Measurements from ENCODE around the gene RAB17. TPM values are rescaled to one million over a fixed set of nuclear protein-coding genes. Genes with fewer than 3 reads are reported as not detected.

RAB17 gene
- total RNA-seq, 3 donors from 2014 or later (not counting 1 experiment from before 2014, with no cell fraction given) = not detected

GRCh38 chr2:237583385-237584295 lies 6.9 kb downstream of the RAB17 start:
- Histone ChIP-seq H3K4me1 (ENCODE audit: control insufficient read depth, insufficient read depth, low read length) (no peaks in the 10 kb centered on the region), H3K4me3 (ENCODE audit: low read length) (no peak overlapping the region), H3K27me3 (ENCODE audit: control insufficient read depth, insufficient read depth, low read length) (no peaks in the 10 kb centered on the region), H3K27ac (ENCODE audit: low read length) (no peak overlapping the region), H3K9me3 (ENCODE audit: control insufficient read depth, insufficient read depth, low read length) (no peaks in the 10 kb centered on the region), H3K36me3 (ENCODE audit: control insufficient read depth, insufficient read depth, low read length) (no peaks in the 10 kb centered on the region)
- Mint-ChIP-seq H3K4me3 (no peak overlapping the region), H3K27ac (no peak overlapping the region), H3K9me3 (no peaks in the 10 kb centered on the region), H3K36me3 (no peaks in the 10 kb centered on the region), H3K4me1 (no peaks in the 10 kb centered on the region), H3K27me3 (ENCODE audit: low read depth in 2 of 2) (peaks cover 0 to 10% of the 10 kb centered on the region in 2 donors)
- no peak for ATAC-seq
- no peak for DNase-seq
- WGBS (ENCODE audit: insufficient coverage) = 88% methylated on average over 16 of the region's 19 CpGs
- intact Hi-C loops (cut with micrococcal nuclease) = no loop called here
- no peak for TF ChIP-seq CTCF (IDR thresholded peaks at IDR 0.05)

GRCh38 chr2:237581751-237582746 lies 8.5 kb downstream of the RAB17 start:
- no peak overlapping the region for H3K4me3 Mint-ChIP-seq
- no peak overlapping the region for H3K27ac ChIP-seq (ENCODE audit: low read length)
- no peaks in the 10 kb centered on the region for H3K9me3 Mint-ChIP-seq
- no peaks in the 10 kb centered on the region for H3K27me3 ChIP-seq (ENCODE audit: control insufficient read depth, insufficient read depth, low read length)
- WGBS (ENCODE audit: insufficient coverage) = 70% methylated on average over 25 of the region's 25 CpGs
- H3K4me1 Mint-ChIP-seq = no peaks in the 10 kb centered on the region
- H3K27me3 Mint-ChIP-seq (ENCODE audit: low read depth in 2 of 2) = peaks cover 0 to 4% of the 10 kb centered on the region in 2 donors
- H3K27ac Mint-ChIP-seq = no peak overlapping the region
- H3K4me1 ChIP-seq (ENCODE audit: control insufficient read depth, insufficient read depth, low read length) = no peaks in the 10 kb centered on the region
- H3K36me3 Mint-ChIP-seq = no peaks in the 10 kb centered on the region
- peak in 1 of 2 donors; percentile 71 for DNase-seq
- ATAC-seq = peak; percentile 15 to 73 (median 73)
- no peak for TF ChIP-seq CTCF (IDR thresholded peaks at IDR 0.05)
- no peaks in the 10 kb centered on the region for H3K36me3 ChIP-seq (ENCODE audit: control insufficient read depth, insufficient read depth, low read length)
- H3K9me3 ChIP-seq (ENCODE audit: control insufficient read depth, insufficient read depth, low read length) = no peaks in the 10 kb centered on the region
- intact Hi-C loops (cut with micrococcal nuclease) = loop anchor here (1.0 kb wide), 1 partner anchor 163 kb away; no protein-coding TSS in a partner anchor
- no peak overlapping the region for H3K4me3 ChIP-seq (ENCODE audit: low read length)

- WGBS (ENCODE audit: insufficient coverage) = no CpG with 5 or more reads among the region's 6 CpGs
- Histone ChIP-seq H3K4me1 (ENCODE audit: control insufficient read depth, insufficient read depth, low read length) (no peaks in the 10 kb centered on the region), H3K27me3 (ENCODE audit: control insufficient read depth, insufficient read depth, low read length) (no peaks in the 10 kb centered on the region), H3K4me3 (ENCODE audit: low read length) (no peak overlapping the region), H3K36me3 (ENCODE audit: control insufficient read depth, insufficient read depth, low read length) (no peaks in the 10 kb centered on the region), H3K27ac (ENCODE audit: low read length) (no peak overlapping the region), H3K9me3 (ENCODE audit: control insufficient read depth, insufficient read depth, low read length) (no peaks in the 10 kb centered on the region)
- Mint-ChIP-seq H3K36me3 (no peaks in the 10 kb centered on the region), H3K9me3 (no peaks in the 10 kb centered on the region), H3K4me1 (no peaks in the 10 kb centered on the region), H3K27me3 (ENCODE audit: low read depth in 2 of 2) (no peaks in the 10 kb centered on the region), H3K27ac (no peak overlapping the region), H3K4me3 (no peak overlapping the region)
- no peak for ATAC-seq
- intact Hi-C loops (cut with micrococcal nuclease) = loop anchor here (1.0 kb wide), 1 partner anchor 164 kb away; no protein-coding TSS in a partner anchor
- DNase-seq = no peak
- no peak for TF ChIP-seq CTCF (IDR thresholded peaks at IDR 0.05)
Observed at GRCh38 chr2:237581326-237581725, 9.2 kb downstream of the RAB17 start.

All from natural killer cell (primary cell).